Measurements from ENCODE around the gene FRMD4A.

DNA sequence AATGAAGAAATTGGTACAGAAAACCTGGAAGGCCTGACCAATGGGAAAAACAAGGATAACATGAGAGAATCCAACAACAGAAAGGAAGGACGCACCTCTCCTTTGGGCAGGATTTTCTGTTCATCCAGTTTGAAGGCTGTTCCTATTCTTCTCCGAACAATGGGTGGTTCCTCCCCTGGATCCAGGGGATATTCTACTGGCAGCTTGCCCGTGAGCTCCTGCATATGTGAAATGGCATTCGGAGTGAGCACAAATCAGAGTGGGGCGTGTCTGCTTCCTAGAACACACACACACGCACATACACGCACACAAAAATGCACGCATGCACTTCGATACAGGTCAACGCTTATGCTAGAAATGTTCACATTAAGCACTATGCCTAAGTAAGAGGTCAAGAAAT lies 660.4 kb downstream of the FRMD4A start:
- TF ChIP-seq CTCF (IDR thresholded peaks at IDR 0.05) (no peak), POLR2A (IDR thresholded peaks at IDR 0.05) (no peak)

Data from testis (tissue), 2 donors.